Stomach smooth muscle (tissue), 2 donors: ENCODE measurements around the gene GORASP2.

Experiments
- H3K27ac ChIP-seq: one replicate; pipeline ENCODE4 v1.7.0; 2013; ENCODE audit warnings: mild to moderate bottlenecking, low read length, inconsistent platforms
- H3K27me3 ChIP-seq, 2 donors: one replicate each; pipeline ENCODE4 v1.7.0; 2013; ENCODE audit warnings: low read length in 2 of 2; ENCODE audit not compliant: insufficient read depth in 2 of 2, control insufficient read depth in 1 of 2
- H3K36me3 ChIP-seq, 2 donors: one replicate each; pipeline ENCODE4 v1.7.0; 2013; ENCODE audit warnings: low read length in 2 of 2; ENCODE audit not compliant: control insufficient read depth in 2 of 2, insufficient read depth in 2 of 2
- H3K4me1 ChIP-seq: one replicate; pipeline ENCODE4 v1.7.0; 2013; ENCODE audit warnings: low read length; ENCODE audit not compliant: control insufficient read depth, insufficient read depth
- H3K4me3 ChIP-seq, 2 donors: one replicate each; pipeline ENCODE4 v1.7.0; 2013; ENCODE audit warnings: low read length in 2 of 2
- H3K9ac ChIP-seq, 2 donors: one replicate each; pipeline ENCODE4 v1.7.0; 2013; ENCODE audit warnings: low read length in 2 of 2, mild to moderate bottlenecking in 1 of 2
- H3K9me3 ChIP-seq, 2 donors: one replicate each; pipeline ENCODE4 v1.7.0; 2013; ENCODE audit warnings: low read length in 2 of 2; ENCODE audit not compliant: control insufficient read depth in 2 of 2
- donor health status: healthy.
- donor health status: Pancreatic carcinoma.

Gene GORASP2

DNA sequence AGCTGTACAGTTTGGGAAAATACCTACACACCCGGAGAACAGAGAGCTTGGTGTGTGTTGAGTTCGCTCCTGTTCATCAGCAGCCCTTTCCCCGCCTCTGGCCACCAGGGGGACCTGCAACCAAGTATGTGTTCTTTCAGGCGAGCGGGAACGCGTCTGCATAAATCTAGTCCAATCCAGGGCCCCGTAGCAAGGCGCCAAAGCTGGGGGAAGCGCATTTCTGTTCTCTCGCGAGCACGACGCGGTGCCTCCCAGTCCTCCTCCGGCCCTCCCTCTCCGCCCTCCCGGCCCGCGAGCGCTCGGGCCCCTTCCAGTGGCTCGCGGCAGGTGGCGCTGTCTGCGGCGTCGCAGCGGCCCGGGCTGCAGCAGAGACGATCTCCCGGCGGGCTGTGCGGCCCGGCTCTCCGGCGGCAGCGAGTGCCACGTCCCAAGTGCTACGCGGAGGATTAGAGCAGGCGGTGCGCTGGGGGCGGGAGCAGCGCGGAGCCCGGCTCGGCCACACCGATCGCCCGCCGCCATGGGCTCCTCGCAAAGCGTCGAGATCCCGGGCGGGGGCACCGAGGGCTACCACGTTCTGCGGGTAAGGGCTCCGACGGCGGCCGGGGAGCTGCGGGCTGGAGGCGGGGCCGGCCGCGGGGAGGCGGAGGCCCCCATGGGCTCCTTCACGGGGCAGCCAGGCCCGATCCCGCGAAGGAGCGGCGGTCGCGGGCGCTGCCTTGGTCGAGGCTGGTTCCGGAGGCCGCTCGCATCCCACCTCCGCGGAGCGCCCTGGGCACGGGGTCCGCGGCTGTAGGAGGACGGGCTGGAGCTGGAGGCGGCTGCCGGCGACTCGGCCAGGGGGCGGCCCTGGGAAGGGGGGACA, at the start of gene GORASP2:
Gene GORASP2 (plus strand): TSS at position 430 of the 862 bp plus-strand sequence. CDS start 88 bp downstream, at position 518.
- no peaks in the 10 kb centered on the region for H3K9me3 ChIP-seq
- H3K27me3 ChIP-seq, result no peaks in the 10 kb centered on the region
- H3K27ac ChIP-seq, result peak within 1 kb of the TSS; percentile 79
- no peaks in the 10 kb centered on the region for H3K36me3 ChIP-seq
- H3K9ac ChIP-seq, result peak within 1 kb of the TSS; percentile 87
- peaks cover 12% of the 10 kb centered on the region for H3K4me1 ChIP-seq
- H3K4me3 ChIP-seq, result peak within 1 kb of the TSS; percentile 88 to 95

DNA sequence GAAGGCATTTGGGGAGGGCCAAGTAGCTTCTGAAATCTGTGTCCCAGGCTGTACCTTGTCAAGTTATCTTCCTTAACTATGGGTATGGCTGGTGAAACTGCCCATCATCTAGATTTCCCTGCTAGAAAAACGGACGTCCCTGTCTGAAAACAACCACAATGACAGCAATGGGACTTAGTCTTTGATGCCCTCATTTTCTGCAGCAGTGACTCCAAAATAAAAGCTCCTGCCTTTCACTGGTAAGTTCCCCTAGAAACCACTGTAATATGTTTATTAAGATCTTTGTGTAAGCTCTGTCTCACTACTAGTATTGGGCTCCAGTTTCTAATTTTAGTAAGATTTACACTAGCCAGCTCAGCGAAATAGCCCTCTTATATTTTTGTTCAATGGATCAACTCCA, 47.2 kb upstream of the GORASP2 start:
- Histone ChIP-seq H3K27ac (no peak overlapping the region), H3K4me1 (no peaks in the 10 kb centered on the region), H3K27me3 (peaks cover 0 to 4% of the 10 kb centered on the region in 2 donors), H3K9me3 (no peaks in the 10 kb centered on the region), H3K36me3 (no peaks in the 10 kb centered on the region), H3K4me3 (no peak overlapping the region), H3K9ac (no peak overlapping the region)

DNA sequence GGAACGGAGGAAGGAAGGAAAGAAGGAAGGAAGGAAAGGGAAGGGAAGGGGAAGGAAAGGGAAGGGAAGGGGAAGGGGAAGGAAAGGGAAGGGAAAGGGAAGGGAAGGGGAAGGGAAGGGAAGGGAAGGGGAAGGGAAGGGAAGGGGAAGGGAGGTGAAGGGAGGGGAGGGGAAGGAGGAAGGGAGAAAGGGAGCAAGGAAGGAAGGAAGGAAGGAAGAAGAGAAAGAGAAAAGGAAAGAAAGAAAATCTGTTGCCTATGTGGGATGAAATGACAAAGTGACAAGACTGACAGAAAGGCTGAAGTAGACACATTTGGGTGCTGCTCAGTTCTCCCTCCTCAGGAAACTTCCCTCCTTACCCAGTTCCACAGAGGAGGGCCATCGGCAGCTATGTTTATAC, 46.3 kb upstream of the GORASP2 start:
- Histone ChIP-seq H3K9ac (no peak overlapping the region), H3K9me3 (peaks cover 0 to 2% of the 10 kb centered on the region in 2 donors), H3K36me3 (no peaks in the 10 kb centered on the region), H3K27ac (no peak overlapping the region), H3K4me3 (no peak overlapping the region), H3K27me3 (peaks cover 0 to 4% of the 10 kb centered on the region in 2 donors), H3K4me1 (no peaks in the 10 kb centered on the region)

DNA sequence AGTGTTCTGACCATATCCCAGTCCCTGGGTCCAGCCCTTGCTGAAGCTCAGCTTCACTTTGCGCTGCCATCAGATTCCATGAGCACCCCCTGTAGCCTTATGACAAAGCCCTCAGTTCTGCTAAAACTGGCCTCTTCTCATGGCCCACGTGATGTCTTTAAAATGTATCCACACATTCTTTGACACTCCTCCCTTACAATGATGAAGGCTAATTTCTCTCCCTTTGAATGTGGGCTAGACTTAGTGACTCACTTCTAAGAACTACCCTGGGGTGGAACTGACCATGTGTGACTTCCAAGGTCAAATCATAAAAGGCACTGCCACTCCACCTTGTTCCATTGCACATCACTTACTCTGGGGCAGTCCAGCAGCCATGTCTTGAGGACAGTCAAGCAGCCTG, 45.4 kb upstream of the GORASP2 start:
- Histone ChIP-seq H3K27me3 (peaks cover 0 to 4% of the 10 kb centered on the region in 2 donors), H3K36me3 (no peaks in the 10 kb centered on the region), H3K4me3 (no peak overlapping the region)

DNA sequence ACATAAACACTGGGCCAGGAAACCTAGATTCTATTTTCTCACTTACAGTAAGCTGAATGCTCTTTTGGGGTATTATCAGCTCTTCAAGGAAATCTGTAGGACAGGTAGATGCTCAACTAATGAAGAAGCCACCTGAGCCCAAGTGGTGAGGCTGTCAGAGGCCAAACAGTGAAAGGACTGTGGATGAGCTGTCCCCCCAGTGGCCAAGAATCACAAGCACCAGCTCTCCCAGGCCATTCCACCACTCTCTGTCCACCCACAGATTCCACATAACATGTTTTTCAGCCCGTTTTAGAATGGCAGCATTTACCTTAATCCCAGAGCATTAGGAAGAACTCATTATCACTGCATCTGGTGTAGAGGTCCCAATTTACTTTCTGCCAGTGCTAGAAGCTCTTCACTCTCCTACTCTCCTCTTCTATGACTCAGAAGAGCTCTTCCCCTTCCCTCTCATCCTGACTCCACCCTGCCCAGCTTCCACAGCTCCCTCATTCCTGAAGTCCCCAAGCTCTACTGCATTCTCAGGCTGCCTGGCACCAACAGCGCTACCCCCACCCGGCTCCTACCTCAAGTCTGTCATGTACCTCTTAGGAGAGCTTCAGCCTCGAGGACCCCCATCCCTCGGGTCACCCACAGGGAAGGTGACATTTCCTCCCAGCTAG, 43.8 kb upstream of the GORASP2 start:
- no peak overlapping the region for H3K27ac ChIP-seq
- peaks cover 0 to 2% of the 10 kb centered on the region in 2 donors for H3K9me3 ChIP-seq
- H3K4me1 ChIP-seq, result no peaks in the 10 kb centered on the region
- peaks cover 0 to 4% of the 10 kb centered on the region in 2 donors for H3K27me3 ChIP-seq
- no peak overlapping the region for H3K4me3 ChIP-seq
- H3K36me3 ChIP-seq, result no peaks in the 10 kb centered on the region
- H3K9ac ChIP-seq, result no peak overlapping the region

More for the DNA sequence above, 45.4 kb upstream of the GORASP2 start:
- no peaks in the 10 kb centered on the region for H3K4me1 ChIP-seq
- no peak overlapping the region for H3K27ac ChIP-seq
- H3K9me3 ChIP-seq, result peaks cover 0 to 2% of the 10 kb centered on the region in 2 donors
- H3K9ac ChIP-seq, result no peak overlapping the region

DNA sequence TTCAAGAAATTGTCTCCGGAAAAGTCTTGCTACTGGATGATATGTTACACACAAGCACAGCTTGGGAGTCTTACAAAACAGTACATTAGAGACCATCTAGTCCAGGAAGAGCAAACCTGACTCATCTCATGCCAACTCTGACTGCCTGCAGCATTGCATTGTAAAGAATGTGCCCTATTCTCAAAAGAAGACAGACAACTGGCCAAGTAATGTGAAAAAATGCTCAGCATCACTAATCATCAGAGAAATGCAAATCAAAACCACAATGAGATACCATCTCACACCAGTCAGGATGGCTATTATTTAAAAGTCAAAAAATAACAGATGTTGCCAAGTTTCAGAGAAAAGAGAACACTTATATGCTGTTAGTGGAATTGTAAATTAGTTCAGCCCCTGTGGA, 42.7 kb upstream of the GORASP2 start:
- Histone ChIP-seq H3K27me3 (peaks cover 0 to 4% of the 10 kb centered on the region in 2 donors), H3K9me3 (peaks cover 0 to 2% of the 10 kb centered on the region in 2 donors), H3K9ac (no peak overlapping the region), H3K27ac (no peak overlapping the region), H3K4me3 (no peak overlapping the region), H3K36me3 (no peaks in the 10 kb centered on the region), H3K4me1 (no peaks in the 10 kb centered on the region)

DNA sequence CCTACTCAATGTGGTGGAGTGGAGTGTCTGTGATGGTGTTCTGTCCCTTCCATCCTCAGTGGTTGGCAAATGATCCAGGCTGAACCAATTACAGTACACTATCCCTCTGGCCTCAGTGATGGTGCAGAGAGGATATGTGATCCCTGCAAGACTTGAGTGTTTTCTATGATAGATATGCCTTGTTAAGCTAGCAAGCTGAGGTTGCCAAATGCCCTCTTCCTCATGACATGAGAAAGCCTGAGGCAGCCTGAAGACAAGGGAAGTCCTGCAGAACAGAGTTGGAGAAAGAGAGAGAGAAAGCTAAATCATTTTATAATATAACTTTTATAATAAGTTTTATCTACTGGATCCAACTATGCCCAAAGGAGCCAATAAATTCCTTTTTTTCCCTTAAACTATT, 41.6 kb upstream of the GORASP2 start:
- Histone ChIP-seq H3K36me3 (no peaks in the 10 kb centered on the region), H3K4me3 (no peak overlapping the region), H3K9me3 (peaks cover 0 to 2% of the 10 kb centered on the region in 2 donors), H3K27ac (no peak overlapping the region), H3K27me3 (peaks cover 0 to 4% of the 10 kb centered on the region in 2 donors), H3K4me1 (no peaks in the 10 kb centered on the region), H3K9ac (no peak overlapping the region)

DNA sequence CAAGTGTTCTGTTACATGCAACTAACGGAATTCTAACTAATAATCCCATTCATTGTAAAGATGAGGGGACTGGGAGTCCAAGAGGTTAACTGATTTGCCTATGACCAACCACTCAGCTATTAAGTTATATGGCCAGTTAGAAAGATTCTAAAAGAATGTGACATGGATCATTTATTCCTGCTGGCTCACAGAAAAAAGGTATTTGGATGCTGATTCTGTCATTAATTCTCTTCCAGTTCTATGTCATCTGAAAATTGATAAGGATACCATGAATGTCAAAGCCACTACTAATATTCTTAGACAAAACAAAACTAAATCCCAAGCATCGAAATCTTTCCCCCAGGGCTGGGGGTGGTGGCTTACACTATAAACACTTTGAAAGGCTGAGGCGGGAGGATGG, 41.2 kb upstream of the GORASP2 start:
- Histone ChIP-seq H3K4me3 (no peak overlapping the region), H3K27ac (no peak overlapping the region), H3K36me3 (no peaks in the 10 kb centered on the region), H3K9me3 (peaks cover 0 to 2% of the 10 kb centered on the region in 2 donors), H3K4me1 (no peaks in the 10 kb centered on the region), H3K27me3 (peaks cover 0 to 4% of the 10 kb centered on the region in 2 donors), H3K9ac (no peak overlapping the region)

DNA sequence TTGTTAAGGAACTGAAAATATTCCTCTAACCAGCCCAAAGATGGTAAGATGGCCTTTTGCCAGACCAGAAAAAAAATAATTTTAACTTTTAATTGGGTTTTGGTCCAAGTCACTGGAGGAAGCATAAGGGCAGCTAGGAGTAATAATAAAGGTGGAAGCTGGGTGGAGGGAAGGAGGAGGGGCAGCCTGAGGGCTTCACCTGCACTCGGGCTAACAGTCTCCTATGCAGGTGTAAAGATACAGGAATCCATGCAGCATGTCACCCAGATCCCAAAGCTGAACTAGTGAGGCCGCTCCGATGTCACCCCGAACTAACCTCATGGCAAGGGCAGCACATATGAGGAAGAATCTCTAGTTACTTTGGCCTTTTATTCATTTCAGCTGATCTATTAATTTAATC, 37.2 kb upstream of the GORASP2 start:
- no peaks in the 10 kb centered on the region for H3K27me3 ChIP-seq
- no peaks in the 10 kb centered on the region for H3K36me3 ChIP-seq
- H3K27ac ChIP-seq, result no peak overlapping the region
- no peak overlapping the region for H3K4me3 ChIP-seq
- H3K4me1 ChIP-seq, result no peaks in the 10 kb centered on the region
- peaks cover 0 to 2% of the 10 kb centered on the region in 2 donors for H3K9me3 ChIP-seq
- H3K9ac ChIP-seq, result no peak overlapping the region

DNA sequence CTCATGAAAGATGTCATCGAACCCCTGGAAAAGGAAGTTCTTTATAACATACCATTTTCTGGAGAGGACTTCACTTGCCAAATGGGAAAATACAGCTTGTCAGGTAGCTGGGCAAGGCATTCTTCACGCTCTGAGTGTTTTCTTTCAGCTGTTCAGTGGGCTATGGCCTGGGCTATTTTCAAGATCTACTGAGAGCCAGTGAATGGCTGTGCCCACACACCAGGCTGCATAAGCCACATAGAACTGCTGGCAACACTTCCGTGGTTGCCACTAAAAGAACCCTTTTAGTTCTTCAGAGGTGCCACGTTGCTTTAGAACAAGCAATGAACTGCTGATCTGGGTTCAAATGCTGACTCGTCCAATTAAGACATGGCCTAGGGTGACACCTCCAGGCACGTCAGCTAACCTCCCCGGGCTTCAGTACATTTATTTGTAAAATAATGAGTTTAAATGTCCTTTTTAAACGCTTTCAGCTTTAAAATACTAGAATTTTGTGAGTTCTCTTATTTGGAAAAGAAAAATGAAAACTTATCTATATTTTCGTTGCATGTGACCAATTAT, 36.6 kb upstream of the GORASP2 start:
- no peaks in the 10 kb centered on the region for H3K36me3 ChIP-seq
- H3K9me3 ChIP-seq, result no peaks in the 10 kb centered on the region
- no peaks in the 10 kb centered on the region for H3K27me3 ChIP-seq
- no peaks in the 10 kb centered on the region for H3K4me1 ChIP-seq
- no peak overlapping the region for H3K27ac ChIP-seq
- H3K9ac ChIP-seq, result no peak overlapping the region
- no peak overlapping the region for H3K4me3 ChIP-seq
